GM18502 (cell line): ENCODE data around the gene ASNSD1.
A peak's percentile ranks its signal among the peaks of the same experiment; 100 is the strongest.
"Not testable (repeated sequence)": the region's sequence is repeated elsewhere in the genome, so short reads cannot be mapped to it uniquely, and the experiment has no call there.

ENCODE experiments used
- ATAC-seq: cut with Tn5 transposase; IDR thresholded peaks from one replicate; pipeline ENCODE4 v1.9.1; 2021; ENCODE audit warnings: mild to moderate bottlenecking; ENCODE audit not compliant: unreplicated experiment, poor library complexity

Gene ASNSD1

DNA sequence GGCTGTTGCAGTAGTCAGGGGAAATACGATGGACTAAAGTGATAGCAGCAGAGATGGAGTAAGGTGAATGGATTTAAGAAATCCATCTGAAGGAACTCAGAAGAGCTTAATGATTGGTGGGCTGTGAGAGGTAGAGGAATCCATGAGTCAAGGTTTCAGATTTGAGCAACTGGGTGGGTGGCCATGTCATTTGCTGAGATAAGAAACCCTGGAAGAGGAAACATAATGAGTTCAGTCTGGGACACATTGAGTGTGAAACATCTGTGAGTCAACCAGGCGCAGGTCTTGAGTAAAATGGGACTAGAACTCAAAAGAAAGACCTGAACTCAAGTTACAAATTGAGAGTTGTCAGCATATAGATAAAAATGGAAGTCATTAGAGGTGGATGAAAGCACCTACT is 19.7 kb upstream of the ASNSD1 start:
- ATAC-seq, result no peak

DNA sequence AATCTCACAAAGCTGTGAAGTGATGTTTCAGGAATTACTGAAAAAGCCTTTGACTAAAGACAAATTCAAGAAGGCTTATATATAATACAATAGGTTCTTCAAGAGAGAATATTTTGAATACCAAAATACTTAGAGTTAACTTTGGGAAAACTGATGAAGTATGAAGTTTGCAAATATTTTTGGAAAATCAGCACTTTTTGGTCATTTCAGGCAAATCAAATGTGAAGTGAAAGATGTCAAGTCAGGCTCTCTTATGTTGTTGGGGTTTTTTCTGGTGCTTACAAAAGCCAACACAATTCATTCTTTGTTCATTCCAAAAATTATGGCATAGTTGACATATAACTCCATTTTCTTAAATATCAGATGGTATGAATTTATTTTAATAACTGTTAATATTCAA is 14.7 kb upstream of the ASNSD1 start:
- no peak for ATAC-seq

DNA sequence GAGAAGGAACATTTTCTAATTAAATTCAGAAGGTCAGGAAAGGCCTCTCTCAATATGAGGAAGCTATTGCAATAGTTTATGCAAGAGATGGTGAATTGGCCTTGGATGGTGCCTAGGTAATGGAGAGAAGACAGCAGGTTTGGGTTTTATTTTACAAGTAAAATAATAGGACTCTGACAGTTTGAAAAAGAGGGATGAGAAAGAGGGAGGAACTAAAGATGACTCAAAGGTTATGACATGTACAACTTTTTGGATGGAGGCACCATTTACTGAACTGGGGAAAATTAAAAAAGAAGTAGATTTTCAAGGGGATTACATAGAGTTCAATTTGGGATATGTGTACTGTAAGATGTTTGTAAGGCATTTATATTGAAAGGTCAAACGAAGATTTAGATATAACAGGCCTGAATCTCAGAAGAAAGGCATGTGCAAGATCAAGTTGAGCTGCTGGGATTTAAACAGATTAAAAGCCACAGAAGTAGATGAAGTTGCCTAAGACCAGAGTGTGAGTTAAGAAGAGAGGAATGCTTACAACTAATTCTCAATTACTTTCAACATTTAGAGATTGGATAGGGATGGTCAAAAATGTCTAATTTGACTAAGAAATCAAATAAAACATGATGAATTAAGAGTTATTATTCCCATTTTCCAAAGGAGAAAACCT is 12.3 kb upstream of the ASNSD1 start:
- ATAC-seq, result no peak

DNA sequence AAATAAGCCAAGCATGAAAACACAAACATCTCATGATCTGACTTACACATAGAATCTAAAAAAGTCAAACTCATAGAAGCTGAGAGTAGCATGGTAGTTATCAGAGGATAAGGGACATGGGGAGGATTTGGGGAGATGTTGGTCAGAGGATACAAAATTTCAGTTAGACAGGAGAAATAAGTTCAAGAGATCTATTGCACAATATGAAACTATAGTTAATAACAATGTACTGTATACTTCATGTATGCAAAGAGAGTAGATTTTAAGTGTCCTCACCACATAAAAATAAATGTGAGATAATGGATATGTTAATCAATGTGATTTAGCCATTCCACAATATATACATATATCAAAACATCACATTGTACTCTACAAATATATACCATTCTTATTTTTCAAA is 10.0 kb upstream of the ASNSD1 start:
- no peak for ATAC-seq

DNA sequence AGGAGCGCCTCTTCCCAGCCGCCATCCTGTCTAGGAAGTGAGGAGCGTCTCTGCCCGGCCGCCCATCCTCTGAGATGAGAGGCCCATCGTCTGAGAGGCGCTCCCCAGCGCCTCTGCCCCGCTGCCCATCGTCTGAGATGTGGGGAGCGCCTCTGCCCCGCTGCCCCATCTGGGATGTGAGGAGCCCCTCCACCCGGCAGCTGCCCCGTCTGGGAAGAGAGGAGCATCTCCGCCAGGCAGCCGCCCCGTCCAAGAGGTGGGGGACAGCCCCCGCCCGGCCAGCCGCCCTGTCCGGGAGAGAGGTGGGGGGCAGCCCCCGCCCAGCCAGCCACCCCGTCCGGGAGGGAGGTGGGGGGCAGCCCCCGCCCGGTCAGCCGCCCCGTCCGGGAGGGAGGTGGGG is 7.8 kb upstream of the ASNSD1 start:
- not testable (repeated sequence) for ATAC-seq

DNA sequence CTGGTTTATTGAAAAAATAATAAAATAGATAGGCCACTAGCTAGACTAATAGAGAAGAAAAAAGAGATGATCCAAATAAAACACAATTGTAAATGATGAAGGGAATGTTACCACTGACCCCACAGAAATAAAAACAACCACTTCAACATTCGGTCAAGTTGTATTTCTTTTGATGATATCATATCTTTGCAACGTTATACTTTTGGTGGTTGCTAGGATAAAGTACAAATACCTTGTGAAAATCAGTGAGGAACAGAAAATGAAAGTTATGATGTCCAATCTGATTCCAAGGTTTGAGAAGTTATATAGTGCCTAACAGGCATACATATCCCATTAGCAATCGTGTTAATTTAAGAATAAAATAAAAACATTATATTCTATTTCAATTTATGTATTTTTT is 6.6 kb upstream of the ASNSD1 start:
- ATAC-seq, result no peak

DNA sequence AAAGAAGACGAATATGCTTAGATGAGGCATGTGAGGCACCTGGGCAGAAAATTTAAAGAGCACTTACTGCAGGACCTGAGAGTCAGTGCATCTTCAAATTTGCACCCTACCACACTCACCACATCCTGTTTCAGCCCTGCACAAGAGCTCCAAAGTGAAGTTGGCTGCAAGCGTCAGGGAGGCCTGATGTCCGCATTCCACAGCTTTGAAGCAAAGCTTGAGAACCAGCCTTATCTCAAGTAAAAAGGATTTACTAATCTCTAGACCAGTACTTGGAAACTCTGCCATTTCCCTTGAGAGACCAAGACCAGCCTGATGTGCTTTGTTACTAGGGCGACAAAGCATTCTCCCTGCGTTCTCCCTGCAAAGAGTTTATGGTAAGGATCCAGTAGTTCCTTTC is 3.4 kb upstream of the ASNSD1 start:
- ATAC-seq, result peak; percentile 50

DNA sequence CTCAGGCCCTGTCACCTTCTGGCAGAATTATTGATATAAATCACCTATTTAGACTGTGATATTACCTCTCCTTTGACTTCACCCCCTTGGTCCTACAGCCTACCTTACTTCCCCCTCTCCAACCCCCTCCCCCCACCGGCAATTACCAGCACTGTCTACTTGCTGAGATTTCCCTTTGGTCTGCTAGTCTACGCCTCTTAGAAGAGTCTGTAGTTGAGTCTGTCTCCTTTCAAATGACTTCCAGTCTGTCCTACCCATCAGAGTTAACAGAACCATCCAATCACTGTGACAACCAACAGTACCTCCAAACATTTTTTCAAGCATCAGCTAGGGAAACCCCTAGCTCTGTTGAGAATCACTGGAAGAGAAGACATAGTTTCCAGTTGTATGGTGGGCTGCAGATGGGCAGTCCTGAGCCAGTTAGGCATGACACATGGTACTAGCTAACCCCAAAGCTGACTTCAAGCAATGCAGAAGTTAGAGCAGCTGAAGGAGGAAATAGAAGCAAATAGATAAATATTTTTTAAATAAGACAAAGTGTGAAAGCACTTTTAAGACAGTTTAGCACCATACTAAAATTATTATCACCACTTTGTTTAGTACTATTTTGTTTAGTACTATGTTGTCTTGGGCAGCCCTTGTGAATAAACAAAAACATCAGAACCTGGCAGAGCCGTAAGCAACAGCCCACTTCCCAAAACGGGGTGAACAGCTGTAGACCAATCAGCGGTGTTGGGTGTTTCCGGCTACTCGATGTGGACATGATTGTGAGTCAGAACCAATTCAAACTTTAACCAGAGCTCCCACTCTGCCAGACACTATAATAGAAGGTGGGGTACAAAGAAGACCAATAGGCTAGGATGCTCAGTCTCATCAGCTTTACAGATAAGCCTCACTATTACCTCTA is 2.7 kb upstream of the ASNSD1 start:
- no peak for ATAC-seq

DNA sequence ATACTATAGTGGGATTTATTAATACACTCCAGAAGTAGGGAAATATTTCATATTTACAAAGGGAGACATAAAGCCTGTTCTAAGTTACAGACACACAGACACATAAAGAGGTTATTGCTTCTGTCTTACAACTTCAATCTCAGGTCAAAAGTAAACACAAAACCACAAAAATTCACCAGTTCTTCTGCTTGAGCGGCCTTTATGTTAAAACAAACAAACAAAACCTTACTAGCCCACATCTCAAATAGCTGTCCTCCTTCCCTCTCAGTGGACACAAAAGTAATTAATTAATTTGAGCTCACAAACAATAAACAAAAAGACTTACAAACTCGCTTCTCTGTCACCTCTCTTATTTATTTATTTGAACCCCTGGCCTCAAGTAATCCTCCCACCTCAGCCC is 1.5 kb upstream of the ASNSD1 start:
- no peak for ATAC-seq

DNA sequence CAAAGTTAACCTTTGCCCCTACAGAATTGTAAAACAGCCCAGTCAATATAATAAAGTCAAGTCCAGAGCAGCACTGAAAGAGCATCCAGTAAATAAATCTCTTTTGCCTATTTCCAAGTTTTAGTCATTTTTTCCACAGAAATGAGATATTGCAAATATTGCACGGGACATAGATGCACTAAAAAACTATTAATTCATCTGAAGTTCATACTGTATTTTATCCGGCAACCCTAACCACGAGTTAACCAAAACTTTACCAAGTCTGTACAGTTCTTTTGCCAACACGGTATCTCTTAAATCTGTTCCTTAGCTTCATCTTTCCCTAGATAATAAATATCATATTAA is 484 bp upstream of the ASNSD1 start:
- ATAC-seq, result no peak

DNA sequence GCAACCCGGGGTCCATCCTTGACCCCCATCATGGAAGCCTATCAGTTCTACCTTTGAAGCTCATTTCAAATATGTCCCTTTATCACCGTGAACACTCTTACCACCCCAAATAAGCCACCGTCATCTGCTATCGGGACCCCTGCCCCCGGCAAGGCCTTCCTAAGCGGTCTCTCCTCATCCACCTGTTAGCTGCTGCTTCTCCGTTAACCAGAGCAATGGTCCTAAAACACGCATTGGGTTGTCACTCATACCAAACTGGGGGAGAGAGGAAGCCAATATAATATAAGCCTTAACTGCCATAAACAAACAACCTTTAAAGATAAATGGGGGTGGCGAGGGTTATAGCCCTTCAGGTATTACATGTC is 680 bp downstream of the ASNSD1 start:
- no peak for ATAC-seq

DNA sequence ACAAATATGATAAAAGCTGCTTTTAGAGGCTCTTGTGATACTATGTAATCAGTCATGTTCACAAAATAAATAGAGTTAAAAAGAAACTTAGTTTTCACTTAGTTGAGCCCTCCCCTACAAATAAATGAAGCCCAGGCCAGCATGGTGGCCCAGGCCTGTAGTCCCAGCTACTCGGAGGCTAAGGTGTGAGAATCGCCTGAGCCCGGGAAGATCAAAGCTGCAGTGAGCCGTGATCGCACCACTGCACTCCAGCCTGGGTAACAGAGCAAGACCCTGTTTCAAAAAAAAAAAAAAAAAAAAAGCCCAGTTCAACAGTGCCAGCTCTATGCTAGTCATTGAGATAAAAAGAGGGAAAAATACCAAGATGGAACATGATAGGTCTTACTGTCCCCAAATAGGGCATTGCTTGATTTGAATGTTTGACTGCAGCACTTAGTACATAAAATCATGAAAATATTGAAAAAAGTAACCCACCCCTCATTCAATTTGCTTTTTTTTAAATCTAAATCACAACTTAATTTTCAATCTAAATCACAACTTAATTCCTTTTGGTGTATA is 1.5 kb downstream of the ASNSD1 start:
- ATAC-seq, result no peak

DNA sequence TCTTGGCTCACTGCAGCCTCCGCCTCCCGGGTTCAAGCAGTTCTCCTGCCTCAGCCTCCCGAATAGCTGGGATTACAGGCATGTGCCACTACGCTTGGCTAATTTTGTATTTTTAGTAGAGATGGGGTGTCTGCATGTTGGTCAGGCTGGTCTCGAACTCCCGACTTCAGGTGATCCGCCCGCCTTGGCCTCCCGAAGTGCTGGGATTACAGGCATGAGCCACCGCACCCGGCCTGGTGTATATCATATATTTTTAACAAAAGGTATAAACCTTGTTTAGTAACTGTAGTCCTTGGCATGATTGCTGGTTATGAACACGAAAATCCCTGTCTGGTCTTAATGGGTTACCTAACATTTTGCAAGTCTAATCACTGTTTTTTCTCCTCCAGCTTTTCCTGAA is 2.1 kb downstream of the ASNSD1 start:
- ATAC-seq, result not testable (repeated sequence)

DNA sequence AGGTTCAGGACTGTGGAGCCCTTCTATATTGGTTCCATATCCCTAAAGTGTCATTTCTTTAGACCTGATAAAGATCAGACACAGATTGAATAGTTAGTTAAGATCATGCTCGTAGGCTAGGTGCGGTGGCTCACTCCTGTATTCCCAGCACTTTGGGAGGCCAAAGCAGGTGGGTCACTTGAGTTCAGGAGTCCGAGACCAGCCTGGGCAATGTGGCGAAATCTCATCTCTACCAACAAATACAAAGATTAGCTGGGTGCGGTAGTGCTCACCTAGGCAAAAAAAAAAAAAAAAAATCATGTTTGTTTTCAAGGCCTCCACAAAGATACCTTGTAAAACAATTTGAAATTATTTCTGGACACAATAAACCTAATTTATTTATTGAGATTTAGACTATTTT is 8.7 kb downstream of the ASNSD1 start:
- no peak for ATAC-seq

DNA sequence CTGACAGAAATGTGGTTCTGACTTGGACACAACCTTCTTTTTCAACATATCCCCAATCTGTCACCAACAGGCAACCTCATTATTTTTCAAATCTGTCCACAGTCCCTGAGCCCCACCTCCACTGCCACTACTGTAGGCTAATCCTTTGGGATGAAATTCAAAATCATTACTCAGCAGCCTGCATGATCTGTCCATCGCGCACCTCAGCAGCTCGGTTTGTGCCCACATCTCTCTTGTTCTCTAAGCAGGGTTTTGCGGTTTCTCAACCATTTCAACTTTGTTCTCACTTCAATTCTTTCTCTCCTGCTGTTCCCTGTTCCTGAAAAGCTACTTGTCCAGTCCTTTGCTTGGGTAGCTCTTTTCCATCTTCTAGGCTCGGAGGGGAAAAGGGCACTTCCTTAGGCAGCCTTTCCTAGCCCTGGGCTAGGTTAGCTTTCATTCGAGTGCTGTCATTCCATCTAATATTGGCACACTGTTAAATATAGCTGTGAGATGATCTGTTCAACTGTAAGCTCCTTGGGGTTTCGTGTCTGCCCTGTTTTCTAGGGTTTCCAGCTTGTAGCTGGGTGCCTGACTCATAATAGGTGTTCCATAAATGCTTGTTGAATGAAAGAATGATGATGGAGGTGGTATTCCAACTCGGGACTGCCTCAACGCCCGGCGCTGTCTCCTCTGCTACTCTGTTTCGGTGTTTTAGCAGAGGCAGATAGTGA is 12.6 kb downstream of the ASNSD1 start:
- ATAC-seq, result no peak

DNA sequence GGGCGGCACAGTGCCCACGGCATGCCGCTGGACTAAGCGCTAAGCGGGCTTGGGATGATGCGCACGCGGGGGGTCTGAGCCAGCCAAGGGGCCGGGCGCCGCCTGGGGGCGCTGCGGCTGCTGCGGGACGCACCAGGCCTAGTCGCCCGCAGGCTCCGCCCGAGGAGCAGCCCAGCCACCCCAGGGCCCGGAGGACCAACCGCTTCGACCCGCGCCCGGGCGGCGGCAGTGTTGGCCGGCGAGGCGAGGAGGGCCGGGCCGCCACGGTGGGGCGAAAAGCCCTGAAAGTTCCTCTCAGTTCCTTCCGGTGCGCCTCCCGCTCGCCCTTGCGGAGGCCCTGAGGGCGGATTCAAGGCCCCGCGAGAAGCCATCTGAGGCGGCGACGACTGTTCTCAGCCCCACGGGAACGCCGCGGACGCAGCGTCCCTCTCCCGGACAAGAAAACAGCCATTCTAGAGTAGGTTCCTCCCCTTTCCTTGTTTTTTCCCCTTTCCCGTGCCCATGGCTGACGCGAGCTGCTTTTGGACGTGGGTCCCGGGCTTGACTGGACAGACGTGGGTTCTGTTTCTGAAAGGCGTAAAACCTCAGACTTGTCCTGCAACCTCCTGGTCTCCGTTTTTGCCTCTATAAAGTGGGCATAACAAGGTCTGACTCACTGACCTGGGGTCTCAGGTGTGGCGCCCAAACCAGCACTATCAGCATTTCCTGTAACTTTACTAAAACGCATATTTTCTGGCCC is 13.3 kb downstream of the ASNSD1 start, which contains the start of gene ANKAR:
TSS of gene ANKAR (plus strand) at position 297 of the 739 bp plus-strand sequence. CDS start 1,821 bp downstream, outside the sequence.
- ATAC-seq, result peak; percentile 97

DNA sequence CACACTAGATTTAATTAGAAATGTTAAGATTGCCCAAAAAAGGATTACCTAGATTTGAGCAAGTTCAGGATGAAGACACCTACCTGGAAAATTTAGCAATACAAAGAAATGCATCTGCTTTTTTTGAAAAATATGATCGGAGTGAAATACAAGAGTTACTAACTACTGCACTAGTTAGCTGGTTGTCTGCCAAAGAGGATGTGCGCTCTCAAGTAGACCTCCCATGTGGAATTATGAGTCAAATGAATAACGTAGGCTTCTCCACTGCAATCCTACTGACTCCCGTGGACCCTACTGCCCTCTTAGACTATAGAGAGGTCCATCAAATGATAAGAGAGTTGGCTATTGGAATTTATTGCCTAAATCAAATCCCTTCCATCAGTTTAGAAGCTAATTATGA is 15.2 kb downstream of the ASNSD1 start:
- no peak for ATAC-seq

DNA sequence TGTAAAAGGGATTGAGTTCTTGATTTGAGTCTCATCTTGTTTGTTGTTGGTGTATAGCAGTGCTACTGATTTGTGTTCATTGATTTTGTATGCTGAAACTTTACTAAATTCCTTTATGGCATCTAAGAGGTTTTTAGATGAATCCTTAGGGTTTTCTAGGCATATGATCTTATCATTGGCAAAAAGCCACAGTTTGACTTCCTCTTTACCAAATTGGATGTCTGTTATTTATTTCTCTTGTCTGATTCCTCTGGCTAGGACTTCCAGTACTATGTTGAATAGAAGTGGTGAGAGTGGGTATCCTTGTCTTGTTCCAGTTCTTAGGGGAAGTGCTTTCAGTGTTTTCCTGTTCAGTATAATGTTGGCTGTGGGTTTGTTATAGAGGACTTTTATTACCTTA is 18.0 kb downstream of the ASNSD1 start:
- ATAC-seq, result no peak

DNA sequence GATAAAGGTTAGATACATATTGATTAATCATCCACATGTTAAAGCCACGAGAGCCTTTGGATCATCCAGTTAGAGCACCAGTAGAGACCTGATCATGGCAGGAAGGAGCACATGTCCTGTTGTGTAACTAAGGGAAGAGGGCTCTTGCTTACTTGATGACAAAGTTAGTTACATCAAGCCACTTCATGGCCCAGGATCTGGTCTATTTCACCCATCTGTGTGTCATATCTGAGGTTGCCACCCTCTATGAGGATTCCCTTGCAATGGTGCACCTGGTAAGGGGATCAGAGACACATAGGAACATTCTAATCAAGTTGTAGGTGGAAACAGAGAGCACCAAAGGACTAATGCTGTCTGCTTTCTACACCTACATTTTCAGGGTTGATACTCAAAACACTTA is 19.9 kb downstream of the ASNSD1 start:
- ATAC-seq, result no peak

DNA sequence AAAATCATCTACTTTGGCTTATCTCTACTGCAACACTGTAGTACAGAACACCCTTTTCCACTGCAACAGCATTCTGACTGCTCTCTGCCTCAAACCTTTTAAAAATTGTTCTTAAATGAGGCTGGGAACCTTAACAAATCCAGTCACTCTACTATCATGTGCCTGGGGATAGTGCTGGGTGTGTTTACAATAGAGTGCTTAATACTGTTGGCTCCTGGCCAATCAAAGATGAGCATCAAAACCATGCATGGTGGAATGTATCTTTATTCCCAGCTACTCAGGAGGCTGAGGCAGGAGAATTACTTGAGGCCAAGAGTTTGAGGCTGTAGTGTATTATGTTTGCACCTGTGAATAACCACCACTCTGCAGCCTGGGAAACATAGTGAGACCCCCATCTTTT is 20.6 kb downstream of the ASNSD1 start:
- no peak for ATAC-seq
